HG02763 (cell line): ENCODE results near the gene PCDHGA4.
"Not testable (repeated sequence)": the region's sequence is repeated elsewhere in the genome, so short reads cannot be mapped to it uniquely, and the experiment has no call there.

ENCODE experiments used
- ATAC-seq: cut with Tn5 transposase; IDR thresholded peaks from one replicate; pipeline ENCODE4 v1.9.1; 2021; ENCODE audit warnings: mild to moderate bottlenecking, moderate library complexity; ENCODE audit not compliant: unreplicated experiment

Gene PCDHGA4

GRCh38 chr5:141354900-141355469 lies at the start of gene PCDHGA4:
Gene PCDHGA4, plus strand, starts transcription at chr5:141355021. Its CDS starts 87 bp downstream, at chr5:141355108.
- ATAC-seq, result no peak

GRCh38 chr5:141306630-141307029 lies 48.2 kb upstream of the PCDHGA4 start:
- no peak for ATAC-seq

GRCh38 chr5:141313711-141314110 lies 41.1 kb upstream of the PCDHGA4 start:
- no peak for ATAC-seq

GRCh38 chr5:141316963-141317362 lies 37.9 kb upstream of the PCDHGA4 start:
- ATAC-seq, result not testable (repeated sequence)

- no peak for ATAC-seq
Observed at GRCh38 chr5:141319202-141319601, 35.6 kb upstream of the PCDHGA4 start.

- no peak for ATAC-seq
Observed at GRCh38 chr5:141319699-141320098, 35.1 kb upstream of the PCDHGA4 start.

- peak; percentile 96 for ATAC-seq
Observed at GRCh38 chr5:141320225-141321169, 34.3 kb upstream of the PCDHGA4 start, which contains the start of gene TAF7. Gene TAF7, minus strand, starts transcription at chr5:141320784. Its CDS starts 740 bp downstream, at chr5:141320044.

- ATAC-seq, result no peak
Observed at GRCh38 chr5:141322261-141322660, 32.6 kb upstream of the PCDHGA4 start.

- ATAC-seq, result peak; percentile 89
Observed at GRCh38 chr5:141326088-141326854, 28.6 kb upstream of the PCDHGA4 start.

GRCh38 chr5:141328231-141328630 lies 26.6 kb upstream of the PCDHGA4 start:
- ATAC-seq, result no peak

GRCh38 chr5:141330299-141331080 lies 24.3 kb upstream of the PCDHGA4 start, which contains the start of gene PCDHGA1:
Gene PCDHGA1, plus strand, starts transcription at chr5:141330514.
- ATAC-seq, result no peak

GRCh38 chr5:141332571-141332970 lies 22.2 kb upstream of the PCDHGA4 start:
- not testable (repeated sequence) for ATAC-seq

- ATAC-seq, result no peak
Observed at GRCh38 chr5:141338538-141339306, 16.1 kb upstream of the PCDHGA4 start, which contains the start of gene PCDHGA2. Gene PCDHGA2, plus strand, starts transcription at chr5:141338760.

GRCh38 chr5:141340781-141341354 lies 14.0 kb upstream of the PCDHGA4 start:
- not testable (repeated sequence) for ATAC-seq

GRCh38 chr5:141342773-141343172 lies 12.0 kb upstream of the PCDHGA4 start:
- ATAC-seq, result no peak

GRCh38 chr5:141343242-141343952 lies 11.4 kb upstream of the PCDHGA4 start, which contains the start of gene PCDHGA3:
Gene PCDHGA3, plus strand, starts transcription at chr5:141343829. Its CDS starts 205 bp downstream, at chr5:141344034.
- no peak for ATAC-seq

GRCh38 chr5:141343953-141344463 lies 10.8 kb upstream of the PCDHGA4 start:
- ATAC-seq, result no peak

GRCh38 chr5:141345327-141345726 lies 9.5 kb upstream of the PCDHGA4 start:
- ATAC-seq, result no peak
